Measurements from ENCODE around the gene RSKR.

DNA sequence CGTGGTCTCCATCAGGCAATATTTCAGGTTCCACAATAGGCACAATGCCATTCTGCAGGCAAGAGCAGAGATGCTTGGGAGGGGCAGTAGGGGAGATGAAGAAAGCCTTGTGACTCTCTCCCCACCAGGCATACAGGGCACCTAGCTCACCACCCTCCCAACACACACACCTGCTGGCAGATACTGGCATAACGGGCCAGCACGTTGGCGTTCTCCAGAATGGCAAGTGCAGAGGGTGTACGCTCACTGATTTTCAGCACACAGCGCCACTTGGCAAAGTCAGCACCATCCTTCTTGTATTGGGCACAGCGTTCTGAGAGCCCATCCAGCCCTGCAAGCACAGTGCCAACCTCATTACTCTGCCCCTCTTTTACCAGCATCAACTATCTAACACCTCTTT is 39.5 kb downstream of the RSKR start:
- TF ChIP-seq, protein P1, sequence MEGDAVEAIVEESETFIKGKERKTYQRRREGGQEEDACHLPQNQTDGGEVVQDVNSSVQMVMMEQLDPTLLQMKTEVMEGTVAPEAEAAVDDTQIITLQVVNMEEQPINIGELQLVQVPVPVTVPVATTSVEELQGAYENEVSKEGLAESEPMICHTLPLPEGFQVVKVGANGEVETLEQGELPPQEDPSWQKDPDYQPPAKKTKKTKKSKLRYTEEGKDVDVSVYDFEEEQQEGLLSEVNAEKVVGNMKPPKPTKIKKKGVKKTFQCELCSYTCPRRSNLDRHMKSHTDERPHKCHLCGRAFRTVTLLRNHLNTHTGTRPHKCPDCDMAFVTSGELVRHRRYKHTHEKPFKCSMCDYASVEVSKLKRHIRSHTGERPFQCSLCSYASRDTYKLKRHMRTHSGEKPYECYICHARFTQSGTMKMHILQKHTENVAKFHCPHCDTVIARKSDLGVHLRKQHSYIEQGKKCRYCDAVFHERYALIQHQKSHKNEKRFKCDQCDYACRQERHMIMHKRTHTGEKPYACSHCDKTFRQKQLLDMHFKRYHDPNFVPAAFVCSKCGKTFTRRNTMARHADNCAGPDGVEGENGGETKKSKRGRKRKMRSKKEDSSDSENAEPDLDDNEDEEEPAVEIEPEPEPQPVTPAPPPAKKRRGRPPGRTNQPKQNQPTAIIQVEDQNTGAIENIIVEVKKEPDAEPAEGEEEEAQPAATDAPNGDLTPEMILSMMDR (IDR thresholded peaks at IDR 0.05): peak in 1 of 6 experiments; percentile 17
- no peak for TF ChIP-seq POLR2A (IDR thresholded peaks at IDR 0.05)
